Left ventricle myocardium inferior (tissue), 1 donor: ENCODE measurements around the gene SPTBN1. TPM values are rescaled to one million over a fixed set of nuclear protein-coding genes. Genes with fewer than 3 reads are reported as not detected.
A peak's percentile ranks its signal among the peaks of the same experiment; 100 is the strongest.
"Not testable (repeated sequence)": the region's sequence is repeated elsewhere in the genome, so short reads cannot be mapped to it uniquely, and the experiment has no call there.

ENCODE experiments used
- DNase-seq: peaks from one replicate; pipeline ENCODE4 v3.0.0-alpha.2; 2020
- H3K27ac ChIP-seq: fragments of 200-600 bp; replicated peaks from 2 replicates; pipeline ENCODE4 v1.8.0; 2021
- H3K27me3 ChIP-seq: fragments of 200-600 bp; 2 replicates; pipeline ENCODE4 v1.8.0; 2021; ENCODE audit warnings: low read depth
- H3K36me3 ChIP-seq: fragments of 200-600 bp; 2 replicates; pipeline ENCODE4 v1.8.0; 2021
- H3K4me1 ChIP-seq: fragments of 200-600 bp; 2 replicates; pipeline ENCODE4 v1.8.0; 2021
- H3K4me3 ChIP-seq: fragments of 200-600 bp; 2 replicates; pipeline ENCODE4 v1.8.0; 2021; ENCODE audit warnings: mild to moderate bottlenecking, moderate library complexity
- H3K9me3 ChIP-seq: fragments of 200-600 bp; replicated peaks from 2 replicates; pipeline ENCODE4 v1.8.0; 2021
- CTCF ChIP-seq: fragments of 200-600 bp; IDR thresholded peaks from 2 replicates; pipeline ENCODE4 v1.8.0; 2021; ENCODE audit warnings: antibody characterized with exemption, mild to moderate bottlenecking, borderline replicate concordance
- intact Hi-C: fragments of 100-400 bp; cut with micrococcal nuclease; formaldehyde crosslinking; loops from one replicate; pipeline ENCODE4 v1.11.0; 2022
- total RNA-seq: library from RNA; stranded (reverse); fragmentation: NEBNext Ultra II Directional; extraction: Animal tissue kit (Norgen Biotek cat#: 25700); gene quantifications from one replicate; pipeline ENCODE4 v1.2.1, GENCODE V29; 2021
- donor health status: DM: no; HTN: yes; CAD: no; lungs with severe emphysema.

SPTBN1 gene
- total RNA-seq, 1 donor from 2014 or later = 484 TPM

GRCh38 chr2:54502731-54503130, 46.6 kb downstream of the SPTBN1 start:
- no peak for DNase-seq
- H3K27ac ChIP-seq = peak overlapping the region; percentile 71
- intact Hi-C loops = loop anchor here (10.0 kb wide), 1 partner anchor 168 kb away; a partner anchor contains a TSS

GRCh38 chr2:54503192-54503591, 47.1 kb downstream of the SPTBN1 start:
- H3K9me3 ChIP-seq = no peaks in the 10 kb centered on the region
- no peak for DNase-seq
- peaks cover 100% of the 10 kb centered on the region for H3K4me1 ChIP-seq
- intact Hi-C loops = loop anchor here (10.0 kb wide), 1 partner anchor 168 kb away; a partner anchor contains a TSS
- H3K36me3 ChIP-seq = no peaks in the 10 kb centered on the region
- TF ChIP-seq CTCF = peak; percentile 57
- H3K4me3 ChIP-seq = no peak overlapping the region
- peak overlapping the region; percentile 71 for H3K27ac ChIP-seq
- H3K27me3 ChIP-seq = no peaks in the 10 kb centered on the region

More at GRCh38 chr2:54502731-54503130, 46.6 kb downstream of the SPTBN1 start:
- Histone ChIP-seq H3K27me3 (no peaks in the 10 kb centered on the region), H3K4me1 (peaks cover 100% of the 10 kb centered on the region), H3K9me3 (no peaks in the 10 kb centered on the region), H3K36me3 (no peaks in the 10 kb centered on the region), H3K4me3 (no peak overlapping the region)
- TF ChIP-seq CTCF = no peak

- Histone ChIP-seq H3K36me3 (no peaks in the 10 kb centered on the region), H3K27ac (peak overlapping the region; percentile 71), H3K4me1 (peaks cover 100% of the 10 kb centered on the region), H3K27me3 (no peaks in the 10 kb centered on the region), H3K9me3 (no peaks in the 10 kb centered on the region), H3K4me3 (no peak overlapping the region)
- DNase-seq = no peak
- TF ChIP-seq CTCF = no peak
- intact Hi-C loops = loop anchor here (10.0 kb wide), 1 partner anchor 169 kb away; a partner anchor contains a TSS
Observed at GRCh38 chr2:54503828-54504227, 47.7 kb downstream of the SPTBN1 start.

- no peak overlapping the region for H3K4me3 ChIP-seq
- no peak for TF ChIP-seq CTCF
- H3K27ac ChIP-seq = peak overlapping the region; percentile 17
- intact Hi-C loops = loop anchor here (10.0 kb wide), 1 partner anchor 170 kb away; a partner anchor contains a TSS
- no peaks in the 10 kb centered on the region for H3K9me3 ChIP-seq
- DNase-seq = no peak
- no peaks in the 10 kb centered on the region for H3K36me3 ChIP-seq
- H3K27me3 ChIP-seq = no peaks in the 10 kb centered on the region
- peaks cover 100% of the 10 kb centered on the region for H3K4me1 ChIP-seq
Observed at GRCh38 chr2:54504866-54505265, 48.7 kb downstream of the SPTBN1 start.

- H3K4me3 ChIP-seq = no peak overlapping the region
- no peaks in the 10 kb centered on the region for H3K9me3 ChIP-seq
- no peak for TF ChIP-seq CTCF
- H3K27ac ChIP-seq = peak overlapping the region; percentile 67
- H3K4me1 ChIP-seq = peaks cover 100% of the 10 kb centered on the region
- no peaks in the 10 kb centered on the region for H3K27me3 ChIP-seq
- intact Hi-C loops = loop anchor here (10.0 kb wide), 1 partner anchor 174 kb away; a partner anchor contains a TSS
- no peak for DNase-seq
- H3K36me3 ChIP-seq = no peaks in the 10 kb centered on the region
Observed at GRCh38 chr2:54508541-54508940, 52.4 kb downstream of the SPTBN1 start.

GRCh38 chr2:54509043-54509442, 52.9 kb downstream of the SPTBN1 start:
- not testable (repeated sequence) for H3K36me3 ChIP-seq, H3K9me3 ChIP-seq, H3K4me3 ChIP-seq, DNase-seq, H3K27me3 ChIP-seq
- intact Hi-C loops = loop anchor here (10.0 kb wide), 1 partner anchor 174 kb away; a partner anchor contains a TSS
- Histone ChIP-seq H3K27ac (peak overlapping the region; percentile 67), H3K4me1 (peaks cover 100% of the 10 kb centered on the region)
